Keratinocyte (primary cell): Measurements from ENCODE around the gene SLC22A31.

Source experiments
- EZH2 ChIP-seq: IDR thresholded peaks from one replicate; pipeline ENCODE4 v1.6.1; 2012; ENCODE audit warnings: inconsistent platforms, mild to moderate bottlenecking, low read length, moderate library complexity
- TF ChIP-seq, protein P1 (sequence below), 3 experiments: IDR thresholded peaks in 1 of 3; conservative IDR thresholded peaks in 1 of 3; optimal IDR thresholded peaks in 1 of 3; 2 replicates in 2 of 3; 3 replicates in 1 of 3; pipeline versions ENCODE3 to v1.5.1; 2011; ENCODE audit warnings: low read length in 3 of 3, mild to moderate bottlenecking in 3 of 3, moderate library complexity in 2 of 3, control low read depth in 1 of 3, inconsistent platforms in 1 of 3; ENCODE audit not compliant: insufficient read depth in 2 of 3; ENCODE audit errors: extremely low read depth in 1 of 3

DNA sequence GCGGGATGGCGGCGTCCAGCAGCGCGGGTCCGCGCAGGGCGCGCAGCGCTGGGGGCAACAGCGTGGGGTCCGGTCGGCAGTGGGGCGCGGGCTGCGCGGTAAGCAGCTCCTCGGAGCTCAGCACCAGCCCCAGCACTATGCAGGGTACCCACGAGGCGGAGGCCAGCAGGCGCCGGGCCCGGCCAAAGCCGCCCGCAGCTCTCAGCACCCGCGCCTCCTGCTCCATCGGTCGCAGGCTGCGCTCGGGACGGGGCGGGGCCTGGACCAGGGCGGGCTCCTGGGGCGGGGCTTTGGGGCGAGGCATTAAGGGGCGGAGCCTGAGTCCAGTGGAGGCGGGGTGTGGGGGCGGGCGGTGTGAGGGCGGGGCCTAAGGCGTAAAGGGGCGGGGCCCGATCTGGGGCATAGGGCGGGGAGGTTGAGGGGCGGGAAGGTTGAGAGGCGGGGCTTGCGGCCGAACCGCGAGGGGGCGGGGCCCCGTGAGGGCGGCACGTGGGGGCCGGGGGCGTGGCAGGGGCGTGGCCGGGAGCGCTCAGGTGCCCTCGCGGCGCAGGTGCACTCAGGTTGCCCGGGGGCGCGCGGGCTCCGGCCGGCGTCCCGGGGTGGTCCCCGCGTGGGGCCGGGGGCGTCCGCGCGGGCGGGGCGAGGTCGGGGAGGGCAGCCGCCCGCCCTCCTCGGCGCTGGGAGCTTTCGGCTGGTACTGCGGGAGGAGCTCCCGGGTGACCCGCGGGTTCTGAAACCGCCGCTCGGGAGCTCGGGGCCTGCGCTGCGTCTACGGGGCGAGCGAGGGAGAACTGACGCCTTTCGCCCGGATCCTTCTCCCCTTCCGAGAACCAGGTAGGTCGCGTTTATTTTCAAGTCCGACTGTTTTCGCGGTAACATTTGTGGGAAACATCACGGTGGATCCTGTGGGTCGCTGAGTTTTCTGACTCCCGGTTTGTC, 1.4 kb upstream of the SLC22A31 start:
- TF ChIP-seq EZH2, result no peak
- TF ChIP-seq, protein P1, sequence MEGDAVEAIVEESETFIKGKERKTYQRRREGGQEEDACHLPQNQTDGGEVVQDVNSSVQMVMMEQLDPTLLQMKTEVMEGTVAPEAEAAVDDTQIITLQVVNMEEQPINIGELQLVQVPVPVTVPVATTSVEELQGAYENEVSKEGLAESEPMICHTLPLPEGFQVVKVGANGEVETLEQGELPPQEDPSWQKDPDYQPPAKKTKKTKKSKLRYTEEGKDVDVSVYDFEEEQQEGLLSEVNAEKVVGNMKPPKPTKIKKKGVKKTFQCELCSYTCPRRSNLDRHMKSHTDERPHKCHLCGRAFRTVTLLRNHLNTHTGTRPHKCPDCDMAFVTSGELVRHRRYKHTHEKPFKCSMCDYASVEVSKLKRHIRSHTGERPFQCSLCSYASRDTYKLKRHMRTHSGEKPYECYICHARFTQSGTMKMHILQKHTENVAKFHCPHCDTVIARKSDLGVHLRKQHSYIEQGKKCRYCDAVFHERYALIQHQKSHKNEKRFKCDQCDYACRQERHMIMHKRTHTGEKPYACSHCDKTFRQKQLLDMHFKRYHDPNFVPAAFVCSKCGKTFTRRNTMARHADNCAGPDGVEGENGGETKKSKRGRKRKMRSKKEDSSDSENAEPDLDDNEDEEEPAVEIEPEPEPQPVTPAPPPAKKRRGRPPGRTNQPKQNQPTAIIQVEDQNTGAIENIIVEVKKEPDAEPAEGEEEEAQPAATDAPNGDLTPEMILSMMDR (optimal IDR thresholded peaks at IDR 0.05 in 1 of 3, IDR thresholded peaks at IDR 0.05 in 1 of 3, conservative IDR thresholded peaks at IDR 0.05 in 1 of 3; ENCODE audit: extremely low read depth in 1 of 3, insufficient read depth in 2 of 3, low read length in 3 of 3), result no peak
